MCF 10A (cell line): Measurements from ENCODE around the gene CCNYL1. TPM values are rescaled to one million over a fixed set of nuclear protein-coding genes. Genes with fewer than 3 reads are reported as not detected.

ENCODE experiments used
- BruUV-seq: library from RNA; stranded (reverse); fragments of 400-500 nt; replicated peaks from 2 replicates; lab custom pipeline; 2021; lab: Mats Ljungman, UMichigan
- CTCF ChIA-PET: fragments of 300-600 bp; sonication (Branson Sonifier 250); formaldehyde crosslinking; extraction: SDS; loops from one replicate; lab custom pipeline; 2021; ENCODE audit warnings: antibody characterized with exemption, inconsistent platforms; lab: Yijun Ruan, JAX
- POLR2A ChIA-PET: fragments of 300-600, 350-650 bp; sonication (Branson Sonifier 250); formaldehyde crosslinking; extraction: SDS; loops from one replicate; lab custom pipeline; 2020; ENCODE audit warnings: antibody characterized with exemption, inconsistent platforms; lab: Yijun Ruan, JAX
- DNase-seq: peaks from one replicate; pipeline ENCODE4 v3.0.0-alpha.2; 2018; ENCODE audit not compliant: unreplicated experiment
- H3K27ac Mint-ChIP-seq: one replicate; pipeline ENCODE4 v1.8.0; 2022; ENCODE audit warnings: mild to moderate bottlenecking, low read depth, mixed read lengths; ENCODE audit not compliant: unreplicated experiment
- H3K27me3 Mint-ChIP-seq: one replicate; pipeline ENCODE4 v1.8.0; 2022; ENCODE audit warnings: mixed read lengths; ENCODE audit not compliant: insufficient read depth, unreplicated experiment
- H3K36me3 Mint-ChIP-seq: one replicate; pipeline ENCODE4 v1.8.0; 2022; ENCODE audit warnings: mild to moderate bottlenecking, moderate library complexity, mixed read lengths; ENCODE audit not compliant: insufficient read depth, unreplicated experiment
- H3K4me1 Mint-ChIP-seq: one replicate; pipeline ENCODE4 v1.8.0; 2022; ENCODE audit warnings: mixed read lengths; ENCODE audit not compliant: insufficient read depth, unreplicated experiment
- H3K4me3 Mint-ChIP-seq: one replicate; pipeline ENCODE4 v1.8.0; 2022; ENCODE audit warnings: mild to moderate bottlenecking, moderate library complexity, mixed read lengths; ENCODE audit not compliant: unreplicated experiment
- H3K9me3 Mint-ChIP-seq: one replicate; pipeline ENCODE4 v1.8.0; 2022; ENCODE audit warnings: mixed read lengths; ENCODE audit not compliant: unreplicated experiment
- intact Hi-C: fragments of 100-400 bp; cut with micrococcal nuclease; formaldehyde crosslinking; loops from 2 replicates; pipeline ENCODE4 v1.14.1; 2022
- total RNA-seq: library from RNA; stranded (reverse); gene quantifications from 2 replicates; pipeline ENCODE4 v1.2.3, GENCODE V29; 2022
- TF ChIP-seq, protein P1 (sequence below): fragments of 200-600 bp; IDR thresholded peaks from one replicate; pipeline ENCODE4 v1.8.0; 2022; ENCODE audit warnings: antibody characterized with exemption, mild to moderate bottlenecking; ENCODE audit not compliant: unreplicated experiment

CCNYL1 gene
- total RNA-seq, 1 experiment from 2014 or later: 19.7 TPM

DNA sequence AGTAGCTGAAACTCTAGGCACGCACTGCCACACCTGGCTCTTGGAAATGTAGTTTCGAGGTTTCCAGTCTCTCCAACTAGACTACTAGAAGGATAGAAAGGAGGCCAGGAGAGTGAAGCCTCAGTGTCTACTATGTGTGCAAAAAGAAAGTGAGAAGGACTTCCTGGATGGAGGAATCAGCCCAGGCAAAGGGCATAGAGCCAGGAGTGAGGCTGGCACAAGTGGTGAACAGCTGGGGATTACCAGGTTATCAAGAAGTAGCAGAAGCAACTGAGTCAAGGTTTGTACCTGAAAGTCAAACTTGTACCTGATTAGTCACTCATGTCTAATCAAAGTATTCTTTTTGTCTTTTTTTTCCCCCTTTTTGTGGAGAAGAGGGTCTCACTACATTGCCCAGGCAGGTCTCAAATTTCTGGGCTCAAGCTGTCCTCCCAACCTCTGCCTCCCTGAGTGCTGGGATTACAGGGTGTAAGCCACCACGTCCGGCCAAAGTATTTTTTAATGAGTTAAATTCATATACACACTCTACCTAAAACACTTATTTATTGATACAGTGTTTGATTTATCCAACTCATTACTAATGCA lies 67.0 kb downstream of the CCNYL1 start:
- H3K27ac Mint-ChIP-seq: no peak overlapping the region
- H3K27me3 Mint-ChIP-seq: no peaks in the 10 kb centered on the region
- intact Hi-C loops: no loop called here
- POLR2A ChIA-PET: no interaction called here
- no peaks in the 10 kb centered on the region for H3K36me3 Mint-ChIP-seq
- CTCF ChIA-PET: no interaction called here
- peaks cover 7% of the 10 kb centered on the region for H3K4me1 Mint-ChIP-seq
- no peak for DNase-seq
- no peak overlapping the region for H3K4me3 Mint-ChIP-seq
- no TSS peak for BruUV-seq
- H3K9me3 Mint-ChIP-seq: no peaks in the 10 kb centered on the region
- TF ChIP-seq, protein P1, sequence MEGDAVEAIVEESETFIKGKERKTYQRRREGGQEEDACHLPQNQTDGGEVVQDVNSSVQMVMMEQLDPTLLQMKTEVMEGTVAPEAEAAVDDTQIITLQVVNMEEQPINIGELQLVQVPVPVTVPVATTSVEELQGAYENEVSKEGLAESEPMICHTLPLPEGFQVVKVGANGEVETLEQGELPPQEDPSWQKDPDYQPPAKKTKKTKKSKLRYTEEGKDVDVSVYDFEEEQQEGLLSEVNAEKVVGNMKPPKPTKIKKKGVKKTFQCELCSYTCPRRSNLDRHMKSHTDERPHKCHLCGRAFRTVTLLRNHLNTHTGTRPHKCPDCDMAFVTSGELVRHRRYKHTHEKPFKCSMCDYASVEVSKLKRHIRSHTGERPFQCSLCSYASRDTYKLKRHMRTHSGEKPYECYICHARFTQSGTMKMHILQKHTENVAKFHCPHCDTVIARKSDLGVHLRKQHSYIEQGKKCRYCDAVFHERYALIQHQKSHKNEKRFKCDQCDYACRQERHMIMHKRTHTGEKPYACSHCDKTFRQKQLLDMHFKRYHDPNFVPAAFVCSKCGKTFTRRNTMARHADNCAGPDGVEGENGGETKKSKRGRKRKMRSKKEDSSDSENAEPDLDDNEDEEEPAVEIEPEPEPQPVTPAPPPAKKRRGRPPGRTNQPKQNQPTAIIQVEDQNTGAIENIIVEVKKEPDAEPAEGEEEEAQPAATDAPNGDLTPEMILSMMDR: no peak

DNA sequence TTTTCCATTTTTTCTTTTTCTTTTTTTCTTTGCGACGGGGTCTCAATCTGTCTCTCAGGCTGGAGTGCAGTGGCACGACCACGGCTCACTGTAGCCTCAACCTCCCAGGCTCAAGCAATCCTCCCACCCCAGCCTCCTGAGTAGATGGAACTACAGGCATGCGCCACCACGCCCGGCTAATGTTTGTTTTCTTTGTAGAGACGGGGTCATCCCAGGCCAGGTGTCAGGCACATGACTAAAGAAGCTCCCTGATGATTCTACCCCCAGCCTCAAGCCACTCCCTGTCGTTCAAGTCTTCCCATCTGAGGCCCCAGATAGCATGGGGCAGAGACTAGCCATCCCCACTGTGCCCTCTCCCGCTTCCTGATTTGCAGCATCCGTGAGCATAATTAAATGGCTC lies 68.1 kb downstream of the CCNYL1 start:
- H3K4me1 Mint-ChIP-seq: peaks cover 7% of the 10 kb centered on the region
- ChIA-PET CTCF (no interaction called here), POLR2A (interaction anchor here (0.7 kb wide), 1 partner anchor 1986 kb away, joined by 3 read pairs; no protein-coding TSS in a partner anchor)
- DNase-seq: no peak
- TF ChIP-seq, protein P1: no peak
- no peak overlapping the region for H3K4me3 Mint-ChIP-seq
- no peaks in the 10 kb centered on the region for H3K27me3 Mint-ChIP-seq
- no TSS peak for BruUV-seq
- no peaks in the 10 kb centered on the region for H3K36me3 Mint-ChIP-seq
- no peaks in the 10 kb centered on the region for H3K9me3 Mint-ChIP-seq
- H3K27ac Mint-ChIP-seq: no peak overlapping the region
- intact Hi-C loops: no loop called here

DNA sequence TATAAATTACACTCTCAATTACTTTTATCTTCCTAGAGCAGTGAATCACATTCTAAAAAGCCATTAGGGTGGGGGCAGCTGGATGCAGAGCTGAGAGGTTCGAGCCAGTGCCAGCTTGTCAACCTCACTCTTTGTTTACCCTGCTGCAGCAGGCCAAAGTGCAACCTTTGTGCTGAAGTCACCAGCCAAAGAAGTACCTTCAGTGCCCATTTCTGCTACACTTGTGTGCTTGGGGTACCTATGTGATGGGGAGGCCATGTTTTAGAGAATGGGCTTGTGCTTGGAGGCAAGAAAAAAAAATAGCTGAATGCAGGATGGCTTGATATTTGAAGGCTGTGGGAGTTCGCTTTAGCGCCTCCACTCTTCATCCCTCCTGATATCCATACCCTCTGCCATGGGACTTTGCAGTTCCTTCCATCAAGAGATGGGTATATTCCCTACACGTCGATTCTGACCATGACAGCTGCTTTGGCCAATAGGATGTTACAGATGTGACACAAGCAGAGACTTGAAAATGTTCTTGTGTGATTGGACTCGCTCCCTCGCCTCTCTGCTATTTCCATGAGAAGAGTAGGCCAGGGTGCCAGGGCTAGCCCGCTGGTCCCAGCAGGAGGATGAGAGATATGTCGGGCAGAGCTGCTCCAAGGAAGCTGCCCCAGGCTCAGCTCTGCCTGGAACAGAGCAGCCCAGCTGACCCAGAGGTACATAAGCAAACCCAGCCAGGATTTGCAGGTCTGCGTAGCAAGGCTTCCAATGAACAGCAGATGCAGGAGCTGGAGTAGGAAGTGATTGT lies 71.0 kb downstream of the CCNYL1 start:
- H3K27me3 Mint-ChIP-seq: no peaks in the 10 kb centered on the region
- H3K36me3 Mint-ChIP-seq: no peaks in the 10 kb centered on the region
- no peak overlapping the region for H3K4me3 Mint-ChIP-seq
- H3K27ac Mint-ChIP-seq: no peak overlapping the region
- ChIA-PET POLR2A (interaction anchor here (0.5 to 0.9 kb wide), 4 partner anchors 13 to 242 kb away, joined by 3 to 4 read pairs (median 4); partner anchors contain the start of gene FZD5), CTCF (no interaction called here)
- H3K9me3 Mint-ChIP-seq: no peaks in the 10 kb centered on the region
- intact Hi-C loops: no loop called here
- DNase-seq: no peak
- no TSS peak for BruUV-seq
- peaks cover 7% of the 10 kb centered on the region for H3K4me1 Mint-ChIP-seq
- TF ChIP-seq, protein P1: no peak

DNA sequence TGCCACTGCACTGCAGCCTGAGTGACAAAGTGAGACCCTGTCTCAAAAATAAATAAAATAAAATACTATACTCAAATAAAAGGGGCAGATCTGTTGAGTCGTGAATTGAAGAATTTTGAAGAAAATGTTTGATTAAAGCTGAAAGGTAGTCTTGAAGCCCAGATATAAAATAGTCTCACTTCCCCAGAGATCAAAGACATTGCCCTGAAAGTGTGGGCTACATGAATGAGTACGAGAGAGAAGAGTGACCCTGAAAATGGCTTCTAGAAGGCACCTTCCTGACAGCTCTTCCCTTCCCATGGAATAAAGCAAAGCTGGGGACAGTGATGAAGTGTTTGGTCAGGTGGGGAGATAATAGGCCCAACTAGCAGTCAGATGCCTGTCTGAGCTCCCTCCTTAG lies 72.1 kb downstream of the CCNYL1 start:
- POLR2A ChIA-PET: interaction anchor here (0.8 to 1.4 kb wide), 2 partner anchors 10 to 14 kb away, joined by 3 read pairs; partner anchors contain the start of gene FZD5
- Mint-ChIP-seq H3K9me3 (no peaks in the 10 kb centered on the region), H3K4me3 (no peak overlapping the region), H3K36me3 (no peaks in the 10 kb centered on the region), H3K27me3 (no peaks in the 10 kb centered on the region), H3K27ac (no peak overlapping the region), H3K4me1 (peaks cover 7% of the 10 kb centered on the region)
- DNase-seq: no peak
- TF ChIP-seq, protein P1: no peak
- intact Hi-C loops: no loop called here
- no TSS peak for BruUV-seq
- CTCF ChIA-PET: interaction anchor here (0.6 to 0.7 kb wide), 3 partner anchors 13 to 189 kb away, joined by 3 to 7 read pairs (median 3); no protein-coding TSS in a partner anchor
